GM18520 (cell line): ENCODE data around the gene HHEX.
"Not testable (repeated sequence)": the region's sequence is repeated elsewhere in the genome, so short reads cannot be mapped to it uniquely, and the experiment has no call there.

Source experiments
- ATAC-seq: cut with Tn5 transposase; IDR thresholded peaks from one replicate; pipeline ENCODE4 v1.9.1; 2021; ENCODE audit not compliant: unreplicated experiment

The HHEX gene

DNA sequence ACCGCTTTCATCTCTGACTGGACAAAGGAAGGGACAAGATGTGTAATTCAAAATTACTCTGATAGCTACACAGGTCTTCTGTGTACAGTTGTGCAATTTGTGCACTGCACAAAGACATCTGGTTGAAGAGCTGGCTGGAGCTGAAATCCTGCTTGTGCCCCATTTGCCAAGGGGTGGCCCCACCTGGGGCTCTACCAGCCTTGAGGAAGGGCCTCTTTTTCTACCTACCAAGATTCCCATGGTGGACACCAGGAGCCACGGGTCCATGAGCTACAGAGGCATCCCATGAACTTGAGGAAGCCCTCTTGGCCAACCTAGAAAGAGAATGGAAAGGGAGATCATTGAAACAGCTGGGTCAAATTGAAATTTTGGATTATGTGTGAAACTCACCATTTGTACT lies 43.2 kb downstream of the HHEX start:
- ATAC-seq = no peak

DNA sequence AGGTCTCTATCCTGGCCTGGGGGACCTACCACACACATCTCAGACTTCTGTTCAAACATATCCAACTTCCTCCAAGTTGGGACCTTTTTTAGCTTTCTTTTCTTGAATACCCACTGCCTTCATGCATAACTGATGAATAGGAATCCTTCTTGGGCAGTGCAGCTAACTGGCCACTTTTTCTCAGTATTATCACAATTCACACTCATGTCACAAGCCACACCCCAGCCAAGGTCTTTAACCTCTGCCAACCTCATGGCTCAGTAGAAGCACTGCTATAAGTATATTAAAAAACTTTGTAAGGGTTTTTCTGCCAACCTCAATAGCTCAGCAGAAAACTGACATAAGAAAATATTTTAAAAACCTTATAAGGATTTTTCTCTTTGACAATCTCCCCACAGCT lies 44.5 kb downstream of the HHEX start:
- no peak for ATAC-seq

DNA sequence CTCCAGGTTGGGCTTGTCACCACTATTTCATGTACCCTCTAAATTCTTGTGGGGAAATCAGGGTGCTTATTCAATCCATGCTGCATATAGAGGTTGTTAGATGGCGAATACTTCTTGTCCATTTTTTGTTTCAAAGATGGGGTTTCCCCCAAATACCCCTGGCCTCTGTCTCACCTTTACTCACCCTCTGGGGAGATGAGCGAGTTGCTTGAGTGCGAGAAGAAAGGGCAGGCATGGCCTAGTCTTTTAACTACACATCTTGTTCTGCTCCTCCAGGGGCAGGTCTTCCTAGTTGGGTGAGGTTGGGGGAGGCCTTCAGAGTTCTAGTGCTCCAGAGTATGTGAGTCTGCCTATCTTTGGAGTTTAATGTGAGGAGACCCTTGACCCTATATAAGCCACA lies 46.2 kb downstream of the HHEX start:
- no peak for ATAC-seq

DNA sequence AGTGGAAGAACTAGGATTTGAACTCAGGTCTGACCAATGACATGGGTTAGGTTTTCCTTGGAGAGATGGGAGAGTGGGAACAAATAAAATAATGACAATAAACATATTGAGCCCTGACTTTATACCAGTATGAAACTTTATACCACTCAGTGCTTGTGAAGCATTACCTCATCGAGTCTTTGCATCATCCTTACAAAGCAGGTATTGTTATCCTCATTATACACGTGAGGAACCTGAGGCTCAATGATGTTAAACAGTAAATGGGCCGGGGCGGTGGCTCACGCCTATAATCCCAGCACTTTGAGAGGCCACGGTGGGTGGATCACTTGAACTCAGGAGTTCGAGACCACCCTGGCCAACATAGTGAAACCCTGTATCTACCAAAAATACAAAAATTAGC lies 47.7 kb downstream of the HHEX start:
- ATAC-seq = no peak

DNA sequence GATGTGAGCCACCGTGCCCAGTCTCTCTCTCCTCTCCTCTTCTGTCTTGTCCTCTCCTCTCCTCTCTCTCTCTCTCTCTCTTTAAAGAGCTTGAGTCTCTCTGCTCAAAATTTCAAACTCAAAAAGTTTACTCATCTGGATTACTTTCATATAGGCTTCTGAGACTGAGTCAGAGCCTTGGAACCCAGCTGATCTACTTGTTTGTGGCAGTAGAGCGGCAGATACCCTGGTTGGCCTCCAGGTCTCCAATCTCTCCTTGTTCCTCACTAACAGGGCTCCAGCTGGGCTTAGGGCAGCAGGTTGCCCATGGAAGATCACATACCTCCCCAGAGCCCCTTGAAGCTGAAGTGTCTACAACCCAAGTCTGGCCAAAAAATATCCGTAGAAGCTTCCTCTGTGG lies 51.0 kb downstream of the HHEX start:
- no peak for ATAC-seq

DNA sequence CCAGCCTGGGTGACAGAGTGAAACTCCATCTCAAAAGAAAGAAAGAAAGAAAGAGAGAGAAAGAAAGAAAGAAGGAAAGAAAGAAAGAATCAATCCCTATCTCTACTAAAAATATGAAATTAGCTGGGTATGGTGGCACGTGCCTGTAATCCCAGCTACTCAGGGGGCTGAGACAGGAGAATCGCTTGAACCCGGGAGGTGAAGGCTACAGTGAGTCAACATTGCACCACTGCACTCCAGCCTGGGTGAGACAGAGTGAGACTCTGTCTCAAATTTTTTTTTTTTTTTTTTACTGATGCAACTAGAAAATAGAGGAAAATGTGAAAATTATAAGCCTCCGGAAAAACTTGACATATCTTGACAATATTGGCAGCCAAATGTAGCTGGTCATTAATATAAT lies 52.0 kb downstream of the HHEX start:
- ATAC-seq = not testable (repeated sequence)

DNA sequence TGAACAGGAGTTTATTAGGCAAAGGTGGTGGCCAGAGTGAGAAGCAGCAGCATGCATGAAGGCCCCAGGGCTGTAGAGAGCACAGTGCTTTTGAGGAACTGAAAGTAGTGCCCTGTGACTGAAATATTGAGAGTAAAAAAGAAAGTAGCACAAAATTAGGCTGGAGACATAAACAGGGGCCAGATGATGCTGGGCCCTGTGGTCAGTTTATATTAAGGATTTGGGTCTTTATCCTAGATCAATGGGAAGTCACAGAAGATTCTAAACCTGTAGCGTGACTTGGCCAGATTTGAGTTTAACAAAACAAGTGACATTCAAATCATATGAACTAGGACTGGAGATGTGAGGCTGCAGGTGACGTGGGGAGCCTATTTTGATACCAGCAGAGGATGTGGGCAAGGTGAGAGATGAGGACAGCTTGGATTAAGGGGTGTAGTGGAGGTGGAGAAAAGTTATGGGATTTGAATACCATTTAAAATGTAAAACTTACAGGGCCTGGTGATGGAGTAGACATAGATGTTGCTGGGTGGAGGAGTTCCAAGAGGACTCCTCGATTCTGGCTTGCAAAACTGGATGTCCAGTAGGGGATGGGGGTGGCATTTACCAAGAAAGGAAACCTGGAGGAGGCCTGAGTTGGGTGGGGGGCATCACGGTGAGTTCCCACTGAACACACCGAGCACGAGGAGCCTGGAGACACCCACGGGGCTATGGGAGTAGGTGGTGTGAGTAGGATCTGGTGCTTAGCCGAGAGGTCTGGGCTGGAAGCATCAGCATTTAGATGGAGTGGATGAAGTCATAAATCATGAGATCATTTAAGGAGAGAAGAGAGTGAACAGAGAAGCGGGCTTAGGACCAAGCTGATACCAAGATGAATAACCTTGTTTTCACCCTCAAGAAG lies 52.8 kb downstream of the HHEX start:
- peak; percentile 97 for ATAC-seq
